GOT3 (cell line): ENCODE results near the gene HMGCLL1.

Experiments used
- DNase-seq: peaks from one replicate; lab custom pipeline; 2025; ENCODE audit warnings: mixed read lengths; lab: John Stamatoyannopoulos, UW

The HMGCLL1 gene

GRCh38 chr6:55578537-55579363 lies at the start of gene HMGCLL1:
HMGCLL1 (minus strand) TSS chr6:55579192; CDS start chr6:55579055, 137 bp downstream.
- DNase-seq, result no peak

- no peak for DNase-seq
Measured at GRCh38 chr6:55621993-55622392, 43.0 kb upstream of the HMGCLL1 start.

GRCh38 chr6:55621244-55621643 lies 42.3 kb upstream of the HMGCLL1 start:
- DNase-seq, result no peak

GRCh38 chr6:55617272-55617671 lies 38.3 kb upstream of the HMGCLL1 start:
- no peak for DNase-seq

GRCh38 chr6:55604021-55604420 lies 25.0 kb upstream of the HMGCLL1 start:
- DNase-seq, result no peak

GRCh38 chr6:55601120-55601519 lies 22.1 kb upstream of the HMGCLL1 start:
- no peak for DNase-seq

GRCh38 chr6:55594442-55594841 lies 15.4 kb upstream of the HMGCLL1 start:
- DNase-seq, result no peak

GRCh38 chr6:55584654-55585354 lies 5.8 kb upstream of the HMGCLL1 start:
- no peak for DNase-seq

- DNase-seq, result no peak
Measured at GRCh38 chr6:55576811-55577210, 2.2 kb downstream of the HMGCLL1 start.

GRCh38 chr6:55574556-55574955 lies 4.4 kb downstream of the HMGCLL1 start:
- no peak for DNase-seq

- DNase-seq, result no peak
Measured at GRCh38 chr6:55569638-55570037, 9.4 kb downstream of the HMGCLL1 start.

- DNase-seq, result no peak
Measured at GRCh38 chr6:55568808-55569439, 10.1 kb downstream of the HMGCLL1 start.

- DNase-seq, result no peak
Measured at GRCh38 chr6:55567558-55567957, 11.4 kb downstream of the HMGCLL1 start.

- DNase-seq, result no peak
Measured at GRCh38 chr6:55566036-55566710, 12.8 kb downstream of the HMGCLL1 start.

GRCh38 chr6:55562318-55562717 lies 16.7 kb downstream of the HMGCLL1 start:
- no peak for DNase-seq

GRCh38 chr6:55560290-55560885 lies 18.6 kb downstream of the HMGCLL1 start:
- DNase-seq, result no peak

- no peak for DNase-seq
Measured at GRCh38 chr6:55557146-55557545, 21.8 kb downstream of the HMGCLL1 start.

- DNase-seq, result no peak
Measured at GRCh38 chr6:55545791-55546190, 33.2 kb downstream of the HMGCLL1 start.

- no peak for DNase-seq
Measured at GRCh38 chr6:55543633-55544309, 35.2 kb downstream of the HMGCLL1 start.

- DNase-seq, result no peak
Measured at GRCh38 chr6:55541024-55541423, 38.0 kb downstream of the HMGCLL1 start.

GRCh38 chr6:55536391-55536956 lies 42.5 kb downstream of the HMGCLL1 start:
- no peak for DNase-seq
